Spleen (tissue), 7 donors: ENCODE results near the gene TMSB4X.

Experiments used
- POLR2A ChIP-seq, 3 donors: fragments of 450-650 bp; IDR thresholded peaks; one replicate each; pipeline ENCODE4 v1.5.1; 2017; ENCODE audit warnings: antibody characterized with exemption in 3 of 3, mild to moderate bottlenecking in 1 of 3
- POLR2AphosphoS5 ChIP-seq, 3 donors: sonication (generic); formaldehyde crosslinking; IDR thresholded peaks; one replicate each; pipeline ENCODE4 v1.5.1; 2017; ENCODE audit warnings: antibody characterized with exemption in 3 of 3
- TF ChIP-seq, protein P1 (sequence below), 11 experiments: fragments of 200-600 bp in 7 of 11; fragments of 450-650 bp in 4 of 11; sonication (generic) in 4 of 11; IDR thresholded peaks in 8 of 11; conservative IDR thresholded peaks in 3 of 11; 1 replicate in 7 of 11; 2 replicates in 4 of 11; pipeline versions ENCODE4 v1.4.0 to v1.8.0; 2016 to 2021; ENCODE audit warnings: antibody characterized with exemption in 11 of 11, inconsistent platforms in 4 of 11, mild to moderate bottlenecking in 1 of 11
- donor health status: DM: no; HTN: no; CAD: no; lungs with moderate emphysema.
- donor health status: DM: no; HTN: no; CAD: no.
- donor health status: DM: no; HTN: no; CAD: no.

GRCh38 chrX:12988797-12989196 lies 13.9 kb downstream of the TMSB4X start:
- TF ChIP-seq, protein P1, sequence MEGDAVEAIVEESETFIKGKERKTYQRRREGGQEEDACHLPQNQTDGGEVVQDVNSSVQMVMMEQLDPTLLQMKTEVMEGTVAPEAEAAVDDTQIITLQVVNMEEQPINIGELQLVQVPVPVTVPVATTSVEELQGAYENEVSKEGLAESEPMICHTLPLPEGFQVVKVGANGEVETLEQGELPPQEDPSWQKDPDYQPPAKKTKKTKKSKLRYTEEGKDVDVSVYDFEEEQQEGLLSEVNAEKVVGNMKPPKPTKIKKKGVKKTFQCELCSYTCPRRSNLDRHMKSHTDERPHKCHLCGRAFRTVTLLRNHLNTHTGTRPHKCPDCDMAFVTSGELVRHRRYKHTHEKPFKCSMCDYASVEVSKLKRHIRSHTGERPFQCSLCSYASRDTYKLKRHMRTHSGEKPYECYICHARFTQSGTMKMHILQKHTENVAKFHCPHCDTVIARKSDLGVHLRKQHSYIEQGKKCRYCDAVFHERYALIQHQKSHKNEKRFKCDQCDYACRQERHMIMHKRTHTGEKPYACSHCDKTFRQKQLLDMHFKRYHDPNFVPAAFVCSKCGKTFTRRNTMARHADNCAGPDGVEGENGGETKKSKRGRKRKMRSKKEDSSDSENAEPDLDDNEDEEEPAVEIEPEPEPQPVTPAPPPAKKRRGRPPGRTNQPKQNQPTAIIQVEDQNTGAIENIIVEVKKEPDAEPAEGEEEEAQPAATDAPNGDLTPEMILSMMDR (IDR thresholded peaks at IDR 0.05 in 8 of 11, conservative IDR thresholded peaks at IDR 0.05 in 3 of 11) = no peak
- TF ChIP-seq POLR2AphosphoS5 (IDR thresholded peaks at IDR 0.05) = no peak
- TF ChIP-seq POLR2A (IDR thresholded peaks at IDR 0.05) = no peak
